ENCODE data around the gene ZNF213.

DNA sequence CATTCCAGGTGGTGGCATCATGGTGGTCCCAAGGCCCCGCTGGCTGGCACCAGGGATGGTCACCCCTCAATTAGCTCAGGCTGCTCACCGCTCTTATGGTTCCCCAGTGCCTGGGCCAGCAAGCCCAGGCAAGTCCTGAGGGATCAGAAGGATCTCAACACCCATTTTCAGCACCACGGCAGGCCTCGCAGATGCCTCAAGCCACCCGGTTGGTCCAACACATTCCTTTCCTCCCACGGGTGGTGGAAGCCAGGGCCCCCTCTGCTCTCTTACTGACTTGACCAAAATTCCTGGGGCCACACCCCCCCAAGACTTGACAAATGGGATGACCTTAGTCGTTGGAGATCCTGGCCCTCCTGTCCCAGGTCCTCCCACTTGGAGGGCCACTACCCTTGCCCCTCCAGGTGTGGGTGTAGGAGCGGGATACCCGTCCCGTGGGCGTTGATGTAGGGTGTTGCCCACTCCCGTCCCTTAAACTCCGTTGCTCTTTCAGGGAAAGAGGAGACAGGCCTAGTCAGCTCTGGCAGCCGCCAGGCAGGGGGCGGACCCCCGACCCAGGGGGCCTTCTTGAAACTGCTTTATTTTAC is 16.5 kb upstream of the ZNF213 start:
- TF ChIP-seq, protein P1, sequence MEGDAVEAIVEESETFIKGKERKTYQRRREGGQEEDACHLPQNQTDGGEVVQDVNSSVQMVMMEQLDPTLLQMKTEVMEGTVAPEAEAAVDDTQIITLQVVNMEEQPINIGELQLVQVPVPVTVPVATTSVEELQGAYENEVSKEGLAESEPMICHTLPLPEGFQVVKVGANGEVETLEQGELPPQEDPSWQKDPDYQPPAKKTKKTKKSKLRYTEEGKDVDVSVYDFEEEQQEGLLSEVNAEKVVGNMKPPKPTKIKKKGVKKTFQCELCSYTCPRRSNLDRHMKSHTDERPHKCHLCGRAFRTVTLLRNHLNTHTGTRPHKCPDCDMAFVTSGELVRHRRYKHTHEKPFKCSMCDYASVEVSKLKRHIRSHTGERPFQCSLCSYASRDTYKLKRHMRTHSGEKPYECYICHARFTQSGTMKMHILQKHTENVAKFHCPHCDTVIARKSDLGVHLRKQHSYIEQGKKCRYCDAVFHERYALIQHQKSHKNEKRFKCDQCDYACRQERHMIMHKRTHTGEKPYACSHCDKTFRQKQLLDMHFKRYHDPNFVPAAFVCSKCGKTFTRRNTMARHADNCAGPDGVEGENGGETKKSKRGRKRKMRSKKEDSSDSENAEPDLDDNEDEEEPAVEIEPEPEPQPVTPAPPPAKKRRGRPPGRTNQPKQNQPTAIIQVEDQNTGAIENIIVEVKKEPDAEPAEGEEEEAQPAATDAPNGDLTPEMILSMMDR (IDR thresholded peaks at IDR 0.05), result no peak
- TF ChIP-seq ZFX (IDR thresholded peaks at IDR 0.05; ENCODE audit: borderline replicate concordance), result no peak

Measured in 22Rv1 (cell line).